A673 (cell line): ENCODE measurements around the gene SOBP. TPM values are rescaled to one million over a fixed set of nuclear protein-coding genes. Genes with fewer than 3 reads are reported as not detected.

Experiments
- BruUV-seq: library from RNA; stranded (reverse); fragments of 400-500 nt; replicated peaks from 2 replicates; lab custom pipeline; 2021; lab: Mats Ljungman, UMichigan
- CTCF ChIA-PET: fragments of 300-600 bp; sonication (Branson Sonifier 250); formaldehyde crosslinking; loops from one replicate; lab custom pipeline; 2022; ENCODE audit warnings: antibody characterized with exemption; lab: Charles Lee
- POLR2A ChIA-PET: fragments of 300-600 bp; sonication (Branson Sonifier 250); formaldehyde crosslinking; loops from one replicate; lab custom pipeline; 2022; ENCODE audit warnings: antibody characterized with exemption; ENCODE audit not compliant: low non-redundant PET; lab: Charles Lee
- DNase-seq: peaks from one replicate; pipeline ENCODE4 v3.0.0-alpha.2; 2015; ENCODE audit warnings: low spot score
- H3K27ac ChIP-seq: fragments of 200-600 bp; sonication (generic); 2 replicates; pipeline ENCODE4 v1.5.1; 2016; ENCODE audit warnings: mixed run types, low read depth, mild to moderate bottlenecking, mixed read lengths, antibody characterized with exemption, low read length; ENCODE audit not compliant: poor library complexity, severe bottlenecking
- H3K27me3 ChIP-seq: fragments of 200-600 bp; sonication (generic); replicated peaks from 2 replicates; pipeline ENCODE4 v1.6.1; 2017; ENCODE audit warnings: mixed run types, low read depth, mild to moderate bottlenecking, mixed read lengths, antibody characterized with exemption, low read length; ENCODE audit not compliant: insufficient read depth, poor library complexity
- H3K36me3 ChIP-seq: fragments of 200-600 bp; sonication (generic); 2 replicates; pipeline ENCODE4 v1.6.1; 2016; ENCODE audit warnings: mixed run types, mild to moderate bottlenecking, mixed read lengths, antibody characterized with exemption, low read length; ENCODE audit not compliant: insufficient read depth, poor library complexity, severe bottlenecking
- H3K4me1 ChIP-seq: fragments of 200-600 bp; sonication (generic); 2 replicates; pipeline ENCODE4 v1.6.1; 2017; ENCODE audit warnings: mixed run types, mild to moderate bottlenecking, mixed read lengths, antibody characterized with exemption, low read length; ENCODE audit not compliant: insufficient read depth, poor library complexity, severe bottlenecking
- H3K4me3 ChIP-seq: fragments of 200-600 bp; sonication (generic); 2 replicates; pipeline ENCODE4 v1.5.1; 2016; ENCODE audit warnings: low read depth, mixed run types, mild to moderate bottlenecking, mixed read lengths, low read length; ENCODE audit not compliant: poor library complexity, severe bottlenecking
- H3K9me3 ChIP-seq: fragments of 200-600 bp; sonication (generic); 2 replicates; pipeline ENCODE4 v1.6.1; 2016; ENCODE audit warnings: mixed run types, low read depth, mild to moderate bottlenecking, mixed read lengths, antibody characterized with exemption, low read length; ENCODE audit not compliant: poor library complexity, severe bottlenecking
- EZH2 ChIP-seq: fragments of 200-600 bp; sonication (generic); IDR thresholded peaks from 2 replicates; pipeline ENCODE4 v1.6.1; 2017; ENCODE audit warnings: borderline replicate concordance, low read depth, mild to moderate bottlenecking, mixed read lengths, antibody characterized with exemption, low read length; ENCODE audit not compliant: poor library complexity, severe bottlenecking
- intact Hi-C: fragments of 100-400 bp; cut with micrococcal nuclease; formaldehyde crosslinking; loops from one replicate; pipeline ENCODE4 v1.10.0; 2022; ENCODE audit not compliant: unreplicated experiment
- total RNA-seq: library from RNA; stranded (reverse); gene quantifications from 2 replicates; pipeline ENCODE4 v1.2.3, GENCODE V29; 2021
- TF ChIP-seq, protein P1 (sequence below): fragments of 300-800, 200-600 bp; sonication (generic); conservative IDR thresholded peaks from 2 replicates; pipeline ENCODE4 v1.5.1; 2017; ENCODE audit warnings: low read depth, mild to moderate bottlenecking, antibody characterized with exemption, low read length, moderate library complexity, mixed read lengths

Gene SOBP
- total RNA-seq, 1 experiment from 2014 or later = 3.3 TPM

DNA sequence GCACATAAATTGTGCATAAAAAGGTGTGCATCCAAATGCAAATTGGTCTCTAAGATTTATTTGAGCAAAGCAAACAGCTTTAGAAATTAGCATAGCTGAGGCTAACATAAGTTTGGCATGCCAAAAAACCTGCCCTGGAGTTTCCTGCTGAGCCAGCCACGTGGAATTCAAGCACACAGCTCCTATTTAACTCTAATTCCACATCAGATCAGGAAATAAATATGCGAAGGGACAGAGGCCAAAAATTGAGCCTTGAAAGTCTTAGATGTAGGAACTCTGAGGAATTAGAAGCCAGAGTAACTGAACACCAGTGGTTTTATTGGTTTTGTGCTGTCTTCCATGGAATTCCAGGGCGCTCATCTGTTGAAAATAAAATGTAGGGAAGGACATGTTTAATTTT, 19.6 kb downstream of the SOBP start:
- intact Hi-C loops = no loop called here
- H3K27ac ChIP-seq = no peak overlapping the region

DNA sequence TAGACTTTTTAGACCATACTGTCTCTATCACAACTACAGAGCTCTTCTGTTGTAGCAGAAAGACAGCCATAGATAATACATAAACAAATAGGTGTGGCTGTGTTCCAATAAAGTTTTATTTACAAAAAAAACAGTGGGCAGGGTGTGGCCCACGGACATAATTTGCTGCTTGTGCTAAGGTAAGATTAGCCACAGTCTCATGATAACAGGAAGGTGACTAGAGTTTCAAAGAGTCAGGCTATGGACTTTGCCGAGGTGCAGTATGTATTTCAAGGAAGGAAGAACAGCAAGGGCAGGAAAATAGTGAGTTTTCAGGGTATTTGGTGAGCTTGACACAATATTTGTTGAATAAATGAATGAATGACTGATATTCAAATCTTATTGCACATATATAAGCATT, 20.2 kb downstream of the SOBP start:
- Histone ChIP-seq H3K27ac (no peak overlapping the region), H3K4me3 (no peak overlapping the region), H3K27me3 (no peaks in the 10 kb centered on the region), H3K36me3 (no peaks in the 10 kb centered on the region), H3K4me1 (no peaks in the 10 kb centered on the region), H3K9me3 (peaks cover 4% of the 10 kb centered on the region)
- TF ChIP-seq, protein P1, sequence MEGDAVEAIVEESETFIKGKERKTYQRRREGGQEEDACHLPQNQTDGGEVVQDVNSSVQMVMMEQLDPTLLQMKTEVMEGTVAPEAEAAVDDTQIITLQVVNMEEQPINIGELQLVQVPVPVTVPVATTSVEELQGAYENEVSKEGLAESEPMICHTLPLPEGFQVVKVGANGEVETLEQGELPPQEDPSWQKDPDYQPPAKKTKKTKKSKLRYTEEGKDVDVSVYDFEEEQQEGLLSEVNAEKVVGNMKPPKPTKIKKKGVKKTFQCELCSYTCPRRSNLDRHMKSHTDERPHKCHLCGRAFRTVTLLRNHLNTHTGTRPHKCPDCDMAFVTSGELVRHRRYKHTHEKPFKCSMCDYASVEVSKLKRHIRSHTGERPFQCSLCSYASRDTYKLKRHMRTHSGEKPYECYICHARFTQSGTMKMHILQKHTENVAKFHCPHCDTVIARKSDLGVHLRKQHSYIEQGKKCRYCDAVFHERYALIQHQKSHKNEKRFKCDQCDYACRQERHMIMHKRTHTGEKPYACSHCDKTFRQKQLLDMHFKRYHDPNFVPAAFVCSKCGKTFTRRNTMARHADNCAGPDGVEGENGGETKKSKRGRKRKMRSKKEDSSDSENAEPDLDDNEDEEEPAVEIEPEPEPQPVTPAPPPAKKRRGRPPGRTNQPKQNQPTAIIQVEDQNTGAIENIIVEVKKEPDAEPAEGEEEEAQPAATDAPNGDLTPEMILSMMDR = no peak
- no peak for TF ChIP-seq EZH2
- CTCF ChIA-PET = no interaction called here
- intact Hi-C loops = no loop called here
- POLR2A ChIA-PET = no interaction called here
- DNase-seq = no peak
- no TSS peak for BruUV-seq

More for the DNA sequence above, 19.6 kb downstream of the SOBP start:
- no peak overlapping the region for H3K4me3 ChIP-seq
- ChIA-PET CTCF (no interaction called here), POLR2A (no interaction called here)
- DNase-seq = no peak
- no peak for TF ChIP-seq EZH2
- TF ChIP-seq, protein P1 = no peak
- no peaks in the 10 kb centered on the region for H3K36me3 ChIP-seq
- H3K4me1 ChIP-seq = no peaks in the 10 kb centered on the region
- BruUV-seq = no TSS peak
- no peaks in the 10 kb centered on the region for H3K9me3 ChIP-seq
- no peaks in the 10 kb centered on the region for H3K27me3 ChIP-seq

DNA sequence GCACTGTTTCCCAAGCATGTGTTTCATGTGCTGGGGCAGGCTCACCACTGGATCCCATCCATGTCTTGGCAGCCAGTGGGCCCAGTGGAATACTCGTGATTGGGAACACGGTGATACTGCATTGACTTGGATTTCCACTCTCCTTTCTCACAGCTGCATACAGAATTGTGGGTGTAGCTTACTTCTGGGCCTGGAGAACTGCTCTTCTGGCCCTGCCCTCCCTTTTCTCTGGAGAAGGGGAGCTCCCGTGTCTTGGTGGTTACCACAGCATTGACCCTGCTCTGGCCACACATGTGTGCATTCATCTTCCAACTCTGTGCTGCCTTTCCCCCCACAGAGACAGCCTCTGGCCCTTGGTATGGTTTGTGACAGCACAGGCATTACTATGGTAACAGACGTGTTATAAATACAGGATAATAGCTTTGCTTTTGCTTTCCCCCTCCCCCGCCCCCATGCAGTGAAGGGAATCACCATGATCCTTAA, 21.6 kb downstream of the SOBP start:
- intact Hi-C loops = no loop called here
- peaks cover 6% of the 10 kb centered on the region for H3K9me3 ChIP-seq
- ChIA-PET CTCF (no interaction called here), POLR2A (no interaction called here)
- no peak for DNase-seq
- no TSS peak for BruUV-seq
- no peak overlapping the region for H3K4me3 ChIP-seq
- no peaks in the 10 kb centered on the region for H3K27me3 ChIP-seq
- H3K4me1 ChIP-seq = no peaks in the 10 kb centered on the region
- TF ChIP-seq, protein P1 = no peak
- no peak for TF ChIP-seq EZH2
- no peak overlapping the region for H3K27ac ChIP-seq
- H3K36me3 ChIP-seq = no peaks in the 10 kb centered on the region
